HG03571 (cell line): ENCODE measurements around the gene SLC9A9.
"Not testable (repeated sequence)": the region's sequence is repeated elsewhere in the genome, so short reads cannot be mapped to it uniquely, and the experiment has no call there.

ENCODE experiments used
- ATAC-seq: cut with Tn5 transposase; IDR thresholded peaks from one replicate; pipeline ENCODE4 v1.9.1; 2021; ENCODE audit not compliant: unreplicated experiment

The SLC9A9 gene

DNA sequence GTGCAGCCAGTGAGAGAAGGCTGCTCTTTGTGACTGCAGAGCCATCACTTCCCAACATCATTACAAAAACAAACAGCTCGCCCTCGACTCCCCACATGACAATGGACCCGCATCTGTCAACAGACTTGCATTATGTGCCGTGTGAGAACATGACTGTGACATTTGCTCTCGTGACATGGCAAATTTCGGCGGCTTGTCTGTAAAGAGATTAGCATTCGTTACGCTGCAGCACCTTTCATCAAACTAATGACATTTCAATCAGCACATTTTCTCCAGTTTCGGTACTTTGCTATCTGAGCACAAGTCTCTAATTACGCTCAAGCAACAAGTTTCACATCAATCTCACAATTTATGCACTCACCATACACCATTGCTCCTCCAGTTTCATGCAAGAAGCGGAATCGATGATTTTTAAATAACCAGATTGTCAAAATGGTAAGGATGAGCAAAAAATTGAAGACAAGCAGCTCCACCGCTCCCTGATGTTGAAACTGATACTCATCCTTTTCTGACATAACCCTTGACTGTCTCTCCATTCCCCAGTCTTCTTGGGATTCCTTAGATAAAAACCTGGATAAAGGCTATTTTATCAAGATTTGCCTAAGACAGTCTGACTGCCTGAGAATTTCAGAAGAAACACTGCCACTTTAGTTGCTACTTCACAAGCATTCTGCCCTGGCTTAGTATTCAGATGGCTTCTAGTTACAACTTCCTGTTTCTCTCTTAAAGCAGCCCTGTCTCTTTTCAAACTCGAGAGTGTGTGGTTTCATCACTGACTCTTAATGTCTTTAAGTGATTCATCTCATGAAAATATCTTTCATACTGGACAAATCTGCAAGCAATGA, at the start of gene SLC9A9:
TSS of gene SLC9A9 (minus strand) at position 682 of the 845 bp plus-strand sequence. CDS start at position 536, 146 bp downstream.
- ATAC-seq: peak; percentile 95

DNA sequence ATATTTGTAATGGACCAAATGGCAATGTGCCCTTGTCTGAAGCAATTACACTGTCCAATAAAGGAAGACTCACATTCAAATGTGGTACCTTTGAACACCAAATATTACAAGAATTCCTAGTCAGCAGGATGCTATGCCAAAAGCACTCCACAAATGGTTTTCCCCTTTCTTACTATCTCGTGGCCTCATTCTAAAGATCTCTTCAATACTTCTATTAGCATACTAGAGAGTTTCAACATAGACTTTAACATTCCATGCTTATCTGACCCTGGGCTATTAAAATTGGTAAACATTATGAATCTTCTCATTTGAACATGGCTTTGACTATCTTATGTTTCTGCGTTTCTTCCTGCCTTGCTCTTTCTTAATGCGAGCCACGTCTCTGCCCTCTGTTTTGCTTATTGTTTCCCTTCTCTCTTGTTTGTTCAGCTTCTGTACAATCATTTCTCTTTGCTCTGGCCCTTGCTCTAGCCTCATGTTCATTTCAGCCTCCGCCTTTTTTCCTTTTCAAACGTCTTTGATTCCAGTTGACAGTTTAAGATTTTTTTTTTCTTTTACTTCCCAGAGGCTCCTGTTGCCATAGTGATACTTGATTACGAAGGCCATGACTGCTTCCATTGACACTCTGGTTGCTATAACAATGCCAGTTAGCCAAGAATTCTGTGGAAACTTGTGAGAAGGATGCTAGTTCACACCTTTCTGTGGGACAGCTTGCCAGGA, 49.5 kb upstream of the SLC9A9 start:
- ATAC-seq: no peak

DNA sequence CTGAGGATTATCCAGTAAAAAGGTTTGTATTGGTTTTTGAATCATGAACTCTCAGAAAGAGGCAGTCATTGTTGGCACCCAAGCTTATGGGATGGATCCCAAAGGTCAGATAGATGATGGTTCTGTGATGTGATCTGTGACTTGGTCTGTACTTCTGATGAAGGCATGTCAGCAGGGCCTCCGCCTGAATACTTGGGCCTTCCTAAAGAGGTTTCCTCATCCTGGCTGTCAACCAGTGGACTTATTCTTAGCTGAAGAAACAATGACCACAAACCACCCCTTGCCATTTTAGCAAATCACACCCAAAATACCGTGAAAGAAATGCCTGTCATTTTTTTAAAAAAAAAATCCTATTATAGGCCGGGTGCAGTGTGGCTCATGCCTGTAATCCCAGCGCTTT, 48.2 kb upstream of the SLC9A9 start:
- ATAC-seq: no peak

DNA sequence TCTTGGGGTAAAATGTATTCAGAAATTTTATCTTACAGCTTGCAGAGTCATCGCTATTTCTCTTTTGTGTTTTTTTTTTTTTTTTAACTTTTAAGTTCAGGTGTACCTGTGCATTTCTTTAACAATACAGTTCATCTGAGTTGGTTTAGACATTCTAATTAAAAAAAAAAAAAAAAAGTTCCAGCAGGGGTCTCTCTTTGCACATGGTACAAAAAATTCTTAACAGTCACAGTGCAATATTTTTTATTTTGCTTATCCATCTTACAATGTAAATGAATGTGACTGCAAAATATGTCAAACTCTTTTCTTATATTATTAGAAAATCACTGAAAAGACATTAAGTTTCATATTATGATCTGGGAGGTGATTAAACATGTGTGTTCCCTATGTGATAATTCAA, 47.5 kb upstream of the SLC9A9 start:
- ATAC-seq: no peak

DNA sequence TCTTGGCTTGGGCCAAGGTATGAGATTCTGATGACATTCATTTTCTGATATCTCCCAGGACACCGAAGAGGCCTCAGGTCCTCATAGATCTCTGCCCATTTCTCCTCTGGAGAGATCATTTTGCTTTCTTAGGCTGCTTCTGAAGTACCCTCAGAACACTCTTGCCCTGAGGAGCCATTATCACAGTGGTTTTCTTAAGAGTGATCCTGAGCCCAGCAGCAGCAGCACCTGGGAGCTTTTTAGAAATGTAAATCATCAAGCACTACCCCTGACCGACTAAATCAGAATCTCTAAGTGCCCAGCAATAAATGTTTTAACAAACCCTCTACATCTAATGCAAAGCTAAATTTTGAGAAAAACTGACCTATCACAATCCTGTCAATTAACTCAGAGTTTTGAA, 40.6 kb upstream of the SLC9A9 start:
- no peak for ATAC-seq

DNA sequence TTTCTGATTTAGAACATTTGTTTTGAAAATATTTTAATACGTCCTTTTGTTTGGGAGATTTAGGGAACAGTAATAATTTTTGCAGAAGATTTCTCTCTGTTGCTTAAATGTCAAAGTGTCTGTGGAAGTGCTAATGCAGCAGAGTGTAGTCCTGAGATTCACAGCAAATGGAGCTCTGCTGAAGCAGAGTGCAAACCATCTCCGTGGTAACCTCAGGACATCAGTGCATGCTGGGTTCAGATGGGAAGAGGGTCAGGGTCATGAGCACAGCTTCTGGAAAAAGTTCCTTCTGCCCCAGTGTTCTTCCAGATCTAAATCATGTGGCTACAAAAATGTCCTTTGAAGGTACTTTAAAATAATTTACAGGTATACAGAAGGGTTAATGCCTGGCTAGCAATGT, 39.9 kb upstream of the SLC9A9 start:
- ATAC-seq: no peak

DNA sequence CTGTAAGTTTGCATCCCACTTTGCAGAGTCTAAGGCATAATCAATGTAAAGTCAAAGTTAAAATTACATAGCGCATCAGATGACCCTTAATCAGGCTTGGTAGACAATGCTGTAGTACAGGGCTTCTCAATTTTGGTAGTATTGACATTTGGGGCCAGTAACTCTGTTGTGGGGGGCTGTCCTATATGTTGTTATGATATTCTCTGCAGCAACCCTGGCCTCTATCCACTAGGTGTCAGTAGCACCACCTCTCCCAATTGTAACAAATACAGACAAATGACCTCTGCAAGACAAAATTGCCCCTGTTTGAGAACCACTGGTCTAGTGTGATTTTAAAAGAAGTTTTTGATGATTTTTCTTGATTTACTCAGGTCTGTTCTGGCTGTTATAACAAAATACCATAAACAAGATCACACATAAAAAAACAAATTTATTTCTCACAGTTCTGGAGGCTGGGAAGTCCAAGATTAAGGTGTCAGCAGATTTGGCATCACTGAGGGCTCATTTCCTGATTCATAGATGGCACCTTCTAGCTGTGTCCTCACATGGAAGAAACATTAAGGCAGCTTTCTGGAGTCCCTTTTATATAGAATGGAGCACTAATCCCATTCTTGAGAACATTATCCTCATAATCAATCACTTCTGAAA, 37.6 kb upstream of the SLC9A9 start:
- peak; percentile 90 for ATAC-seq

DNA sequence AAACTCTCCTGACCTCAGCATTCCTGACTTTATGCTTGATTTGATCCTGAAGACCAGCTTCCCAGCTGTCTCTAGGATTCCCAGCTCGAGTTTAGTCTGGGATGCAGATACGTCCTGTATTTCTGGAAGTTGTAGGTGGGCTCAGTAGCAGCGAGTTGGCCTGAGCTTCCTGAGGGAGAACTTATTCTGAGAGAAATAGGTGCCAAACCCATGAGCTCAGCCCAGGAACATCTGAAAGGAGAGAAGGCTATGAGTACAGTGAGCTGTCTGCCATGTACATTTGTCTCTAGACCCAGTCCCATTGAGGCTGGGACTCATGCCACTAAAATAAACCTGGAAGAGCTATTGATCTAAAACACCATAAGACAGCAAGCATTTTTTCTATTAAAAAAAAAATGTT, 36.6 kb upstream of the SLC9A9 start:
- ATAC-seq: no peak

DNA sequence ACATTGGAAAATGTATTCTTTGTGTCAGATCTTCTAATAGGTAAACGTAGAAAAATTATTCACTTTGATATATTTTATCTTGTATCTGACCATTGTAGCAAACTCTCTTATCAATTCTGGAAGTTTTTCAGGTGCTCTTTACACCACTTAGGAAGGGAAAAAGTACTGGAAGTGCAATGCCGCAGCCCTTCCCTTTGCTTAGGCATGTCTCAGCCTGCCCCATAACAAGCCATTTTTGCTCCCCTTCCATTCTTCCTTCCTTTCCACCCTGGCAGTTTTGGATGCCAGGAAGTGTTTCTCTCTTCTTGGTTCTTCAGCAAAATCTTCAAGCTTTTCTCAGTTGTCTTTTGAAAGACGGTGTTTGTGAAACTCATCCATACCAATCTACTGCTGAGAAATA, 34.9 kb upstream of the SLC9A9 start:
- no peak for ATAC-seq

DNA sequence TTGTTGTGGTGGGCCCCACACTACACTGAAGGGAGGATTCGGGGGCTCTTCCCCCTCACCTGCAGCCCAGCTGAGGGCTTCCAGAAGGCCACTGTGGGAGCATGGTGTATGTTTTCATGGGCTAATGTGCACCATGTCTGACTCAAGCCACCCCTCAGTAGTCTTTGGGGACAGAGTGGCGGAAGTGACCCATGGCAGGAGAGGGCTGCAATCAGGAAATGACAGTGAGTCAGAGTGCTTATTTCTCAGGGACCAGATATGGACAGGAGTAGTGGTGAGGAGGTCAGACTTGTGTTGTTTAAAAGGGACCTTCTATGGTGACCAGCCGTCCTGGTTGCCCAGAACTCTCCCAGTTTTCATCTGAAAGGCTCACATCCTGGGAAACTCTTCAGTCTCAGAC, 32.8 kb upstream of the SLC9A9 start:
- no peak for ATAC-seq

DNA sequence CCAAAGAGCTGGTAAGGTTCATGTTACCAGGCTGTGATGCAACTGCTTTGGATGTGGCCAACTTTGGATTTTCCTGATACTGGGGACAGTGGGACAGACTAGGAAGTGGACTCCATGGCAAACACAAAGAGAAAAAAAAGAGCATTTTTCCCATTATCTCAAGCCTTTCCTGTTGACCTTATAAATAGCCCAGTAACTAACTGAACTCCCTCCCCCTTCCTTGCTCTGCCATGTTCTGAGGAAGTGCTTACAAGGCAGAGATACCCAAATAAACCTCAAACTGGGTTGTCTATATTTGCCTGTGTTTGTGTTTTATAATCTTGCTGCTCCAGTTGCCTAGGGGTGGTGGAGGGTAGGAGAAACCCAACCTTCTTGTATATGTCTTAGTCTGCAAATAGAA, 27.3 kb upstream of the SLC9A9 start:
- no peak for ATAC-seq

DNA sequence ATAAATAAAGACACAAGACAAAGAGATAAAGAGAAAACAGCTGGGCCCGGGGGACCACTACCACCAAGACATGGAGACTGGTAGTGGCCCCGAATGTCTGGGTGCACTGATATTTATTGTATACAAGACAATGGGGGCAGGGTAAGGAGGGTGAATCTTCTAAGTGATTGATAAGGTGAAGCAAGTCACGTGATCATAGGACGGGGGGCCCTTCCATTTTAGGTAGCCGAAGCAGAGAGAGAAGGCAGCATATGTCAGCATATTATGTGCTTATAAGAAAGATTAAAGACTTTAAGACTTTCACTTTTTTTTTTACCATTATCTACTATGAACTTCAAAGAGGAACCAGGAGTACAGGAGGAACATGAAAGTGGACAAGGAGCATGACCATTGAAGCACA, 25.3 kb upstream of the SLC9A9 start:
- not testable (repeated sequence) for ATAC-seq

DNA sequence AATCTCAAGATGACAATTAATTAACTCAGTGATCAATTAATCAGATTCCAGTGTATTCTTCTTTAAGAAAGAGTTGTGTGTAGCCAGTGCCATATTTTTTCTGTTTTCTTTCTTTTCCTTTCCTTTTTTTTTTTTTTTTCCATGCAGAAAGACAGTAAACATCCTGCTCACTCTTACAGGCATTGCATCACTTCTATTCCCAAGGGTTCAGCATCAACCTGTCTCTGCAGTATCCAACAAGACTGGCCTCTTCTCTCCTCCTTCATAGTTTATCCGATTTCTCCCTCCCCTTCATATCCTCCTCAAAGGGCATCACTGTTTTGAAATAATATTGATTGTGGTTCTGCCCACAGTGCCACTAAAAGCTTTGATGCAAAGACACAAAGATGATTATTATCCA, 17.0 kb upstream of the SLC9A9 start:
- no peak for ATAC-seq

DNA sequence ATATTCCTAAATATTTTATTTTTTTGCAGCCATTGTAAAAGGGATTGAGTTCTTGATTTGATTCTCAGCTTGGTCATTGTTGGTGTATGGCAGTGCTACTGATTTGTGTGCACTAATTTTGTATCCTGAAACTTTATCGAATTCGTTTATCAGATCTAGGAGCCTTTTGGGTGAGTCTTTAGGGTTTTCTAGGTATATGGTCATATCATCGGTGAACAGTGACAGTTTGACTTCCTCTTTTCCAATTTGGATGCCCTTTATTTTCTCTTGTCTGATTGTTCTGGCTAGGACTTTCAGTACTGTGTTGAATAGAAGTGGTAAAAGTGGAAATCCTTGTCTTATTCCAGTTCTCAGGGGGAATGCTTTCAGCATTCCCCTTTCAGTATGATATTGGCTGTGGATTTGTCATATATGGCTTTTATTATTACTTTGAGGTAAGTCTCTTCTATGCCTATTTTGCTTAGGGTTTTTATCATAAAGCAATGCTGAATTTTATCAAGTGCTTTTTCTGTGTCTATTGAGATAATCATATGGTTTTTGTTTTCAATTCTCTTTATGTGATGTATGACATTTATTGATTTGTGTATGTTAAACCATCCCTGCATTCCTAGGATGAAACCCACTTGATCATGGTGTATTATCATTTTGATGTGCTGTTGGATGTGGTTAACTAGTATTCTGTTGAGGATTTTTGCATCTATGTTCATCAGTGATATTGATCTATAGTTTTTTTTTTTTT, 11.4 kb upstream of the SLC9A9 start:
- ATAC-seq: no peak

DNA sequence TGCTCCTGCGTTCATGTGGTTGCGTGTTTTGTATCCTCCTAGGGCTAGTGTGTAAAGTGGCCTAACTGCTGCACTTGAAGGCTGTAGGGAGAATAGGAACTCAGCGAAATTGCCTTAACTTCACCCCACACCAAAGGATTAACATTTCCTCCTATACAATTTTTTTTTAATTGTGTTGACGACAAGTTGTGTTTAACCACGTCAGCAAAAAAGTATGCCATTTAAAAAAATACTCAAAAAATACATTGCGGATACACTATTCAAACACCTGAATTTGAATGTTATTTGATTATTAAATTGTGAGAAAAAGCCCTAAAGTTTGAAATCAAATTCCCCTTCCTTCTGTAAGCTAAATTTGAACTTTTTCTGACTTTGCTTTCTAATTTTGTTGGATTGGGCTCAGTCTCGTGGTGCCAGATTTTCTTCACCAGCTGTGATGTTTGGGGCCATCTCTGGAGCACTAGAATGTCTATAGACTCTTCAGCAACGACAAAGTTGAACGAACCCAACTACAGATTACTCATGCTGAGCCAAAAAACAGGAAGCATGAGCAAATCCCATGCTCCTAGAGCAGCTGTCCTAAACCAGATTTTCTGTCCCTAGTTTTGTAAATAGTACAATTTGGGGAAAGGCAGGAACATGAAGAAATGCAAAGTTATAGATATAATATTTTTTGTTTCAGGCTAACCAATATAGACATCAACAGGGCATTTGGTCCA, 8.1 kb upstream of the SLC9A9 start:
- no peak for ATAC-seq

DNA sequence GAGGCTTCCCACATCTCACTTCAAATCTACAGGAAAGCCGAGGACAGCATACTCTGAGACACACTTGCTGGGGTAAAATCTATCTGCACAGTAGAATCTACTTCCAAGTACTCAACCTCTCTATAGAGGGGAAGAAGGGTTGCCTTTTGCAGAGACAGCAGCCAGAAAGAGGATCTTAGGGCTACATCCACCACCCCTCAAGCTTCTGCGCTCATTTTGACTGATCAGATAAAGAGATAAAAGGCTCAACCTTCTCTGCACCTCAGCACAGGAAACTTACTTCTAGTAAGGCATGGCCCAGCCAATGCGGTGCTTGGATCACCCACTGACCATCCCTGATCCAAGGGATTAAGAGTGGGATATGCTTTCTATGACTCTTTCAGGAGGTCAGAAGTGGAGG, 6.9 kb upstream of the SLC9A9 start:
- ATAC-seq: no peak

DNA sequence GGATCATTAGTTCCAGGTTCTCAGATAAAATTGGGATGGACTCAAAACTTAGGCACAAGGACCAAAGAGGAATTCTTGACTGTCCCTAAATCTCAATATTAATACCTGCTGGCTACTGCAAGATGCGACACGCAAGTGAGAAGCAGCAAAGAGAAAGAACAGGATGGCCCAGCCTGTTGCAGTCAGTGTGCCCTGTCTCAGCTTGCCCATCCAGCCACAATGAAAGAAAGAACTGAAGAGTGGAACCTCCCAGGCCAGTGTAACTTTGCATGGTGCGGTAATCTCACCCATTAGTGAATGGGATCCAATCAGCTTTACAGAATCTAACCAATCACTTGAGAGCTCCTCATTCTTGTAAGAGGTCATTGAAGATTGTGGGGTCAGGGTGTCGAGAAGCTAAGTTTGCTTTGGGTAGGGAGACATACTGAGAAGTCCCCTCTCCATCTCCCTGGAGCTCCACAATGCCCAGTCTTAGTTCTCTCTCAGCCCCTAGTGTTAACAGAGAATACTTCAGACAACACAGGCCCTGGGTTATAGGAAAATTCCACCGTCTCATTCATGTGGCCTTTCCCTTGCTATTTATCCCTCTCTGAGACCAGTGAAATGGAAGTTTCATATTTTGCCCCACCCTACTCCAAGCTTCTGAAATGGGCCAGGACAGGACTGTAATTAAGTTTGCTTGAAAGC, 3.2 kb upstream of the SLC9A9 start:
- ATAC-seq: no peak

DNA sequence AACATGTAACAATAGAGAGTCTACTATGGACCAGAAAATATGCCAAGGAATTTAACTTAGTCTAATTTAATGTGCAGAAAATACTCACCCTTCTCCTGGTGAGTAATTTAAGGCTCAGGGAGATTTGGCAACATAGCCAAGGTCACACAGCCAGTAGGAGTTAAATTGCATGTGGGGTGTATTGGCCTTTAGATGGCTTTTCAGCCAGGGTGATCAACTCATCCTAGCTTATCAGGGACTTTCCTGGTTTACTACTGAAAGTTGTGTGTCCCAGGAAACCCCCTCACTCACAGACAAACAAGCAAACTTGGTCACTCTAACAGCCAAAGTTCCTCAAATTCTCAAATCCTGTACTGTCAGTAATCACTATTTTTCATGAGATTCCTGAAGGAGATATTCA, 2.6 kb upstream of the SLC9A9 start:
- no peak for ATAC-seq

DNA sequence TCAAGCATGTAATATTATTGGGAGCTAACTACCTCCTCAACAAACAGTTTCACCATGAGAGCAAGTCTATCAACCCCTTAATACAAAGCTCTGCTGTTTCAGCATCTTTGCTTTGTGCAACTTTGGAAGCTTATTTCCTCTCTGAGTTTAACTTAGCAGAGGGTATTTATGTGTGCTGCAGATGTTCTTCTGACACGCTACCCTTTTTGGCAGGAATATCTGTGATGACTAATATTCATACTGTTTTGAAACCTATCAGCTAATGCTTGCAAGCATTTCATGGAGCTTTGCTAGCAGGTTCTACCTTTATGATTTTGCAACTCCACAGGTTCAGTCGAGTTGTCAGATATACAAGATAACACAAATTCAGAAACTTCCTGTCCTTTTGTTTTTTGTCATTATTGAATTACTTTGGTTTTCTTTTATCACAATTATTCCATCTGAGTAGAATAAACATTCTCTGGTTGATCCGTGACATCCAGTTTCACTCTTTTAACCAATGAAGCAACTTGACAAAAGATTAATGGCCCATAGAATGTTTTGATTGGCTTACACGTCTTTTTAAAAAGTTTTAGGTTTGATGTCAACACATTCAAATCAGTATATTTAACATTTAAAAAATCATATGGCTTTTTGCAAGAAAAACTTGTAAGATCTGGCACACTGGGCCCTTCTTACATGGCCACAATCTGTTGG, 1.7 kb upstream of the SLC9A9 start:
- peak; percentile 36 for ATAC-seq
